ENCODE results near the gene CUBN.

CUBN gene

GRCh38 chr10:17086865-17087367, 42.7 kb downstream of the CUBN start:
- DNase-seq (ENCODE audit: low read depth) = no peak
- TF ChIP-seq CTCF (conservative IDR thresholded peaks at IDR 0.05; ENCODE audit: low read depth, low read length) = no peak
- no peak overlapping the region for H3K4me3 ChIP-seq (ENCODE audit: low read depth, low read length)

DNA sequence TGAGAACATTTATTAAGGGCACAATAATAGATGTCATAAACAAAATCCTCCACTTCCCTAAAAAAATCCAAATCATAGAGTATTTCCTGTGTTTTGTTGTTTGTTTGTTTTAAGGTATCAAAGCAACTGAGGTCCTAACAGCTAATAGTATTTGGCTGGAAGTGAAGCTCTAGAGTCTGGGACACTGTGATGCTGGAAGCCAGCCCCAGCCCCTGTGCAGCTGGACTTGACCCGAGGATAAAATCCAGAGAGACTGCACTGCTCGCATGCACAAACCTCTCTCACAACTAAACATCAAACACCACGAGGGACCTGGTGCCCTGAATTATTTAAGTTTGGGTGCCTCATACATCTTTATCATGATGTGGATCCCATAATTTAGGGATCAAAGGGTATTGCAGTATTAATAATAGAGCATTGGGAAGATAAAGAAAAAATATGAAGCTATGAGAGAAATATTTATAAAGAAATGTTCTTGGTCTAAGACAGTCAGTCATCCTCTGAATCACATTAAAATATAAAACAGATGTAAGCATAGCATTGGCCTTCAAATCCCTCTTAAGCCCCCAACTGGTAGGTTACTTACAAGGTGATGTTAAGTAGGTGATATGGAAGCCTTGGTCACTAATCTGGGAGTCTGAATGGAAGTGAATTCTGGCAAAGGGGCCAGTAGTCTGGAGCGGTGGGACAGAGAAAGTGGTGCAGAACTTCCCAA, 44.4 kb downstream of the CUBN start:
- H3K4me3 ChIP-seq (ENCODE audit: low read depth, low read length) = no peak overlapping the region
- no peak for TF ChIP-seq CTCF (conservative IDR thresholded peaks at IDR 0.05; ENCODE audit: low read depth, low read length)
- no peak for DNase-seq (ENCODE audit: low read depth)

DNA sequence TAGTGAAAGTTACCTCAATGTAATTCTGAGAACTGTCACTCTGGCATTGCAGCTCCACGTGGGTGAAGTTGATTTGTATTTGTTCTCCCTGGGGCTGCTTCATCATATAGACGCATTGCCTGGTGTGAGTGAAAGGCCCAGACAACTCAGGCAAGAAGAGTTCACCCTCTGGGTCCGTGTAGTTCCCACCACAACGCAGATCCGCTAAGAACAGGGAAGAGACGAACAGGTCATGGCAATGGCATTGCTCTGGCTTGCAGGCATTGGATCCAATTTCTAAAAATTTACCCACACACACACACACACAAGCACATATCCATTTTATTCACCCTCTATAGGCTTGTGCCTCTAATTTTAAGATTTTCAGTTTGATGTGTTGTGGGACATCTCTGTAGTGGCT, 45.4 kb downstream of the CUBN start:
- DNase-seq (ENCODE audit: low read depth) = no peak
- TF ChIP-seq CTCF (conservative IDR thresholded peaks at IDR 0.05; ENCODE audit: low read depth, low read length) = no peak
- H3K4me3 ChIP-seq (ENCODE audit: low read depth, low read length) = no peak overlapping the region

DNA sequence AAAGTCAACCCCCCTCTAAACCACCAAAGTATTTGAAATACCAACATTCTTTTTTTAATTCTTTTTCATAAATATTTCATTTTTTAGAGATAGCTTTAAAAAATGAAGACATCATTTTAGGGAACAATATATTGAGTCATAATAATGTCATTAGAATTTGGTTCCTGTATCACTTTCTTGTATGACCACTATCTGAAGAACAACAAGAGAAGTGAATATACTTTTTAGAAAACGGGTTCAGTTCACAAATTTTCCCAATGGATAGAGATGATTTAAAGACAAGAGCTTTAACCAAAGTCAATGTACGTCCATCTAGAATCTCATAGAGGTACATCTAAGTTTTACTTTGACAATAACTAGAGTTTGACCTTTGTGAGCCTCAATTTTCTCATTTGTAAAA, 48.2 kb downstream of the CUBN start:
- TF ChIP-seq CTCF (conservative IDR thresholded peaks at IDR 0.05; ENCODE audit: low read depth, low read length) = no peak
- H3K4me3 ChIP-seq (ENCODE audit: low read depth, low read length) = no peak overlapping the region
- DNase-seq (ENCODE audit: low read depth) = no peak

DNA sequence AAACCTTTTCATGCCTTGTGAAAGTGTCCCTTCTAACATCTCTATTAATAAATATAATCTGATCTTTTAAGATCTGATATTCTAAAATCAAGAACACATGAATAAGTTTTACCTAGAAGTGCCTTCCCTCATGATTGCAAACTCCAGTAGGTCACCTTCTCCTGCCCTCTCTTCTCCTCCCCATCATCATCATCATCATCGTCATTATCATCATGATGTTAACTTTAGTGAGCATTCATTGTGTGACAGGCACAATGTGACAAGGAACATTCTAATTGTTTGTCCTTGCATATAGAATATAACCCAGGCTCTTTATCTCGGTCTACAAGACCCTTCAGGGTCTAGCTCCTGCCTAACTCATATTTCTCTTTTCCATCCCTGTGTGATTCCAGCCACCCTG, 51.7 kb downstream of the CUBN start:
- H3K4me3 ChIP-seq (ENCODE audit: low read depth, low read length) = no peak overlapping the region
- DNase-seq (ENCODE audit: low read depth) = no peak
- no peak for TF ChIP-seq CTCF (conservative IDR thresholded peaks at IDR 0.05; ENCODE audit: low read depth, low read length)

- TF ChIP-seq CTCF (conservative IDR thresholded peaks at IDR 0.05; ENCODE audit: low read depth, low read length) = no peak
- no peak for DNase-seq (ENCODE audit: low read depth)
- no peak overlapping the region for H3K4me3 ChIP-seq (ENCODE audit: low read depth, low read length)
These were observed 52.2 kb downstream of the CUBN start for GRCh38 chr10:17077346-17077781.

All from choroid plexus epithelial cell (primary cell).